ENCODE data around the gene MPZL1.

MPZL1 gene

GRCh38 chr1:167701510-167701909 is 20.3 kb upstream of the MPZL1 start:
- TF ChIP-seq CTCF (conservative IDR thresholded peaks at IDR 0.05; ENCODE audit: control insufficient read depth, insufficient read depth, low read depth, low read length) = no peak
- H3K4me3 ChIP-seq (ENCODE audit: control insufficient read depth, low read depth, low read length) = no peak overlapping the region
- no peak for DNase-seq (ENCODE audit: low read depth)

DNA sequence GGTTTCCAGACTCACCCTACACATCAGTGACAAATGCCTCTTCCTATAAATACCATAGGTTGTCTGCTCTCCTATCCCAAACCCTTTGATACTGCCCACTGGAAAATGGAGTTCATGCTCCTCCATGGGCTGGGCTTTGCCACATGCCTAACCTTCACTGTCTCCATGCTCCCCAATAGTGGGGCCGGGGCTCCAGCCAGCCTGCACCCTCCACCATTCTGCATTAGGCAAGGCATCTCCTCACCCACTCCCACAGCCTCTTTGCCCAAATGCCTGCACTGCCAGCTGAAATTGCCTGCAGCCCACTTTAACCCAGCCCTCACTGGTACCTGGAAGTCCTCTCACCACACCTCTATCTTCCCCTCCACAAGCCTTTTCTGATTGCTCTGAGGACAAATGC is 18.2 kb upstream of the MPZL1 start:
- no peak overlapping the region for H3K4me3 ChIP-seq (ENCODE audit: control insufficient read depth, low read depth, low read length)
- no peak for TF ChIP-seq CTCF (conservative IDR thresholded peaks at IDR 0.05; ENCODE audit: control insufficient read depth, insufficient read depth, low read depth, low read length)
- DNase-seq (ENCODE audit: low read depth) = no peak

DNA sequence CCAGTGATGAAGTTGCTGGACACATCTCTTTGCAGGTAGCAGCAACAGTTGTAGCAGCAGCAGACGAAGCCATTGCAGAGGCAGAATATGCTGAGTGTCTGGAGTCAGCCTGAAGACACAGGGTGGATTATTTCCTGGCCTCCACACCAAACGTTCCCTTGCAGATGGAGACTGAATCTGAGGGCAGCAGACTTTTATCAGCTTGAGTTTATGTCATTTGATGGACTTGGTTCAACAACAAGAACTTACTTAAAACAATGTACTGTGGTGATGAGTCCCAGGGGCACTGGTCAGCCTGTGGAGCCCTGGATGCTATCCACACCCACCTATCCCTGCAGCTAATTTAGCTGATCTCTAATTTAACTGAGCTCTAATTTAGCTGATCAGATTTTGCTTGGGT is 17.1 kb upstream of the MPZL1 start:
- no peak for DNase-seq (ENCODE audit: low read depth)
- H3K4me3 ChIP-seq (ENCODE audit: control insufficient read depth, low read depth, low read length) = no peak overlapping the region
- TF ChIP-seq CTCF (conservative IDR thresholded peaks at IDR 0.05; ENCODE audit: control insufficient read depth, insufficient read depth, low read depth, low read length) = no peak

- DNase-seq (ENCODE audit: low read depth) = no peak
- no peak overlapping the region for H3K4me3 ChIP-seq (ENCODE audit: control insufficient read depth, low read depth, low read length)
- no peak for TF ChIP-seq CTCF (conservative IDR thresholded peaks at IDR 0.05; ENCODE audit: control insufficient read depth, insufficient read depth, low read depth, low read length)
Observed at GRCh38 chr1:167705250-167705649, 16.5 kb upstream of the MPZL1 start.

- no peak for DNase-seq (ENCODE audit: low read depth)
- no peak for TF ChIP-seq CTCF (conservative IDR thresholded peaks at IDR 0.05; ENCODE audit: control insufficient read depth, insufficient read depth, low read depth, low read length)
- H3K4me3 ChIP-seq (ENCODE audit: control insufficient read depth, low read depth, low read length) = no peak overlapping the region
Observed at GRCh38 chr1:167706363-167706762, 15.4 kb upstream of the MPZL1 start.

- DNase-seq (ENCODE audit: low read depth) = no peak
- no peak overlapping the region for H3K4me3 ChIP-seq (ENCODE audit: control insufficient read depth, low read depth, low read length)
- no peak for TF ChIP-seq CTCF (conservative IDR thresholded peaks at IDR 0.05; ENCODE audit: control insufficient read depth, insufficient read depth, low read depth, low read length)
Observed at GRCh38 chr1:167706931-167707877, 14.6 kb upstream of the MPZL1 start.

All from fibroblast of mammary gland (primary cell).